Stimulated activated CD4-positive, alpha-beta T cell treated with anti-CD3 and anti-CD28 coated beads, Interleukin-15, amount 100 ng/mL, for 1 hour (primary cell): ENCODE results near the gene HEBP2.
A peak's percentile ranks its signal among the peaks of the same experiment; 100 is the strongest.
"Not testable (repeated sequence)": the region's sequence is repeated elsewhere in the genome, so short reads cannot be mapped to it uniquely, and the experiment has no call there.

Experiments
- DNase-seq, 2 donors: peaks; one replicate each; pipeline ENCODE4 v3.0.0-alpha.2; 2020; ENCODE audit warnings: low read depth in 1 of 2, low spot score in 1 of 2

The HEBP2 gene, protein sequence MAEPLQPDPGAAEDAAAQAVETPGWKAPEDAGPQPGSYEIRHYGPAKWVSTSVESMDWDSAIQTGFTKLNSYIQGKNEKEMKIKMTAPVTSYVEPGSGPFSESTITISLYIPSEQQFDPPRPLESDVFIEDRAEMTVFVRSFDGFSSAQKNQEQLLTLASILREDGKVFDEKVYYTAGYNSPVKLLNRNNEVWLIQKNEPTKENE

DNA sequence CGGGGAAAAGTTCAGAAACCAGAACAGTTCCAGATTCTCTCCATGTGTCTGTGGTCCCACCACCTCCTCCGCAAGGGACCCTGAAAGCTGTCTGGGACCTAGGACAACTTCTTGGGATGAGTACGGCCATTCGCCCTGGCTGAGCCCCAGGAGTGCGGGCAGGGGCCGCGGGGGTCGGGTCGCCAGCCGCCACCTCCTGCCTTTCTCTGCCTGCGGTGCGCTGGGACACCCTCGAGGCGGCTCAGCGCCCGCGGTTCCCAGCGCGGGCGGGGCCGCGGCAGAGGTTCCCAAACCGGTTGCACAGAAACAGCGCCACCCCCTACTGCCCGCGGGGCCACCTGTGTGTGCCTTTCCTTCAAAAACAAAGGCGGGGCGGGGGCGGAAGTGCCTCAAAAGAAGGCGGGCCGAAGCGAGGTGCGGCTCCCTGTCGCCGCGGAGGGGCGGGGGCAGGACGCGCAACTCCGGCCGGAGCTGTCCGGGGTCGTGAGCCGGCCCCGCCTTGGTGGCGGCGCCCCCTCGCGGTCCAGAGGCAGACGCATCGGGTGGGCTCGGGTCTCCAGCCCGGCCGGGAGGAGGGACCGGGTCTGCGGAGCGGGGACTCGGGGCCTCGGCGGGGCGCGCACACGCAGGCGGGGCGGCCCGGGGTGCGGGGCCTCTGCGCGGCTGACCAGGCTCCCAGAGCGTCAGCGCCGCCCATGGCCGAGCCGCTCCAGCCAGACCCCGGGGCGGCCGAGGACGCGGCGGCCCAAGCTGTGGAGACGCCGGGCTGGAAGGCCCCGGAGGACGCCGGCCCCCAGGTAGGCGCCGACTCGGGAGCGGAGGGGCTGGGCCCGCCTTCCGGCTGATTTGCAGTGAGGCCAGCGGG, at the start of gene HEBP2:
TSS of gene HEBP2 (plus strand) at position 423 of the 865 bp plus-strand sequence. CDS start at position 696, 273 bp downstream.
- peak; percentile 83 to 87 for DNase-seq

DNA sequence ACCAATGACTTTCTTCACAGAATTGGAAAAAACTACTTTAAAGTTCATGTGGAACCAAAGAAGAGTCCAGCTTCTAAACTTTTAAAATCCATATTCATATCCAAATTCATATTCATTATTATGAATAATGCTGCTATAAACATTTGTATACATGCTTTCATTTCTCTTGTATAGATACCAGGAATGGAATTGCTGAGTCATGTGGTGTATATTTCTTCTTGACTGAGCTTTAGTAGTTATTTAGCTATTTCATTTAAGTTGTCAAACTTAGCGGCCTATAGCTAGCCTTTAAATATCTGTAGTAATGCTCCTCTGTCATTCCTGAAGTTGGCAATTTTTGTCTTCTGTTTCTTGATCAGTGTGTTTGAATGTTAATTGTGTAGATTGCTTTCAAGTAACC, 46.1 kb upstream of the HEBP2 start:
- DNase-seq, result no peak

DNA sequence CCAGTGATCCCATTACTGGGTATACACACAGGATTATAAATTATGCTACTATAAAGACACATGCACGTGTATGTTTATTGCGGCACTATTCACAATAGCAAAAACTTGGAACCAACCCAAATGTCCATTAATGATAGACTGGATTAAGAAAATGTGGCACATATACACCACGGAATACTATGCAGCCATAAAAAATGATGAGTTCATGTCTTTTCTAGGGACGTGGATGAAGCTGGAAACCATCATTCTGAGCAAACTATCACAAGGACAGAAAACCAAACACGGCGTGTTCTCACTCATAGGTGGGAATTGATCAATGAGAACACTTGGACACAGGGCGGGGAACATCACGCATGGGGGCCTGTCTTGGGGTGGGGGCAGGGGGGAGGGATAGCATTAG, 35.3 kb upstream of the HEBP2 start:
- not testable (repeated sequence) for DNase-seq

DNA sequence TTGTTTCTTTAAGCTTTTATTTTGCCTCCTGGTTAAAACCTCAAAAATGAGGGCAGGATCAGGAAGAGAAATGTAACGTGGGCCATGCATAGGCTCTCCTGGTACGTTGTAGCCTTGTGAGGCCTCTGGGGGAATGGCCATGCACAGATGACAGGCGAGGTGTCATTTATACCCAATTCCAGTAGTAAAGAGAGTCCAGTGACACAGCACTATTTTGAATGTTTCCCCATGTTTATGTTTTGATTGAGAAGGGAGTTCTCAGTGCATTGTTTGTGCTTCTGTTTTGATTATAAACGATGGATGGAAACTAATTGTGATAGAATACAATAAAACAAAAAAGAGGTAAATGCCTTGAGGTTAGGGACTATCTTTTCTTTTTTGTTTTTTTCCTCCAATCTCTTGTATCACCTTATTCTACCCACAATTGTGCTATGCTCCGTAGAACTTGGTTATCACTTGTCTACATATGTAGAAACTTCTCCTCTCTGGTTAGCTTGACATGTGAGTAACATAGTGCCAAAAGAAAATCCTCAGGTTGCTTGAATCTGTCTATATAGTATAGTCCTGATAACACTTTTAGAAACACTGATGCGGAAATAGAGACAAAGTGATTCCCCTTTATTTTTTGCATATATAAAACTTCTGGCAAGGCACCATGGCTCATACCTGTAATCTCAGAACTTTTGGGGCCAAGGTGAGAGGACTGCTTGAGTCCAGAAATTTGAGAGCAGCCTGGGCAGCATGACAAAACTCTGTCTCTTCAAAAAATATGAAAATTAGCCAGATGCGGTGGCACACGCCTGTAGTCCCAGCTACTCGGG, 33.2 kb upstream of the HEBP2 start:
- no peak for DNase-seq

DNA sequence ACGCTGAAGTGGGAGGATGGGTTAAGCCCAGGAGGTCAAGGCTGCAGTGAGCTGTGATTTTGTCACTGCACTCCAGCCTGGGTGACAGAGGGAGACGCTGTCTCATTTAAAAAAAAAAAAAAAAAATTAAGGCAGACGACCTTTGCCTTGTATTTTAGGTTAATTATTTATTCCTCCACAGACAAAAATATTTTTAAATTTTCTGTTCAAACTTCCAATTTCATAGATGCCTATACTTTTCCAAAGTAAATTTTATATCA, 32.6 kb upstream of the HEBP2 start:
- no peak for DNase-seq

DNA sequence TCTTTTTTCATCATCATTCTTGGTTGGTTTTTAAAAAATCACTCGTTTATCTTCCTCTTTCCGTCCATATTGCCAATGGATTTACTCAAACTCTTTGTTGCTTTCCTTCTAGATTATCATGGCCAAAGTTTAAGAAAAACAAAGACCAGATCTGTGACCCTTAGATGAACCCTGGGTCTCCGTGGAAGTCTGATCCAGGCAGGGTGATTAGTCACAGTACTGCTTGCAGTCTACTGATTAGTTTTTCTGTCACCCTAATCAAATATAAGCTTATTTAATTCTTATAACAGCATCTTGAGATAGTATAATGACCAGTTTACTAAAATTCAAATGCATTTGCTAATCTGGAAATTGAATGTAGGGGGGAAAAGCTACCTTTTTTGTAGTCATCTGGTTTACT, 32.3 kb upstream of the HEBP2 start:
- no peak for DNase-seq

DNA sequence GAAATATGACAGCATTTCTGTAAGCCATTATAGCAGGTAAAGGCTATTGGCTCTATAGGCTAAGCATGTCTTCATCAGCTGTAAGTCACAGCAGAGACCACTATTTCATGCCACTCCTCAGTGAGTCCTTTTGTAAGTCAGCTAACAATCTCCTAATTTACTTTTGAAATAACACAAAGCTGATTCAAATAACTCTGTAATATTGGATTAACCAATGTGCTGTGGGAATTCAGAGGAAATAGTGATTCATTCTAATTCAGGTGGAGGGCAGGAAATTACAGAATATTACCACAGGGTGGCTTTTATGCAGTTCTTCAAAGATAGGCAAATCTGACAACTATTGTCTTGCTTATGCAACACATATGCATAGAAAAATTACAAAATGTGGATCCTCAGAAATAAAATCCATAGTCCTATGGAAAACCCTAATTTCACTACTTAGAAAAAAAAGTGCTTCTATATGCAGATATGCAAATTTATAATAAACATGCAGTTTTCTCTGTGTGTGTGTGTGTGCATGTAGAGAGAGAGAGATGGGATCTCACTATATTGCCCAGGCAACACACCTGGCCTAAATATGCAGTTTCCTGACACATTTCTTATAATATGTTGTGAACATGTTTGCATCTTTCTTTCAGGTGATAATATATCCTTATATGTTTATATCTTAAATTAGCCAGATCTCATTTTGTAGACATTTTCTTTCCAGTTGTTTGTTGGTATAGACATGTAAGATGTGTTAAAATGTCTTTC, 31.1 kb upstream of the HEBP2 start:
- no peak for DNase-seq

DNA sequence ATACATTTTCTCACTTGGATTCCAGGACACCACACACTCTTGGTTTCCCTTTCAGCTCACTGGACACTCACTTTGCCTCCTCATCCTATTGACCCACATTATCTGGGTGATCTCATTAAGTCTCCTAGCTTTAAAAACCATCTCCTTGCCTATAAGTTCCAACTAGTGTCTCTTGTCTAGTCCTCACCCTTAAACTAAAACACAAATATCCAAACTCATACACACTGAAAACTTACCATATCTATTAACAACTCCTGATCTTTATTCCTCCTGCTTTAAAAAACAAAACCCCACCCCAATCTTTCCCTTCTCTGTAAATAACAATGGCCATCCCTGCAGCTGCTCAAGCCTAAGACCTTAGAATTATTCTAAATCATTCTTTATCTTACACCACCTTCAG, 29.8 kb upstream of the HEBP2 start:
- DNase-seq, result no peak

DNA sequence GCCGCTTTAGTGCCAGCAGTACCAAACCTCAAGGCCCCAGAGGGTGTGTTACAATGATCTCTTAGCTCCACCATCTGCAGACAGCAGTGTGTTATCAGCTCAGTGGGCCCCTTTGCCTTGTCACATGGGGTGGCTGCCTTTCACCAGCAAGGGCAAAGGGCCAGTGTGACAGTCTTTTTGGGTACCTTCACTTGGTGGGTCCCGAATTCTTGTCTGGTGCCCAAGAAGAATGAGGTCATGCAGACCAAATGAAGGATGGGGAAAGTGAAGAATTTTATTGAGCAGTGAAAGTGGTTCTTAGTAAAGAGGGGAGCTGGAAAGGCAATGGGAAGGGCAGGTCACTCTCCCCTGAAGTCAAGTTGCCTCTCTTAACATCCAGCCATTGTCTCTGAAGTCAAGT, 29.2 kb upstream of the HEBP2 start:
- DNase-seq, result no peak

DNA sequence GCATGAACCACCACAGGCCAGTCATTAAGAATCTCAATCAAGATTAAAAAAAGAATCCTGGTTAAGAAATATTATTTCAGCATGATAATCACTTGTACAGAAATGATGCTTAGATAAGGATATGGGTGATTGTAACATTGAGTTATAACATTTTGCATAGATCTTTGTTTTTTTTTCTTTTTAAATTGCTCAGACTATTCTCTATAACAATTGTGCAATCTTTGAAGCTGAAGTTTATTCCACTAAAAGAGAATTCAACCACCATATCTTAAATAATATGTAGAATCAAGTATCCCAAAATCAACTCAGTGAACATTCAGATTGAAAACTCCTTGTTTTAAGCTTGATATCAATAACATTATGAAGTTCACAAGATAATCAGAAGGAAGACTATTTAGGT, 27.0 kb upstream of the HEBP2 start:
- no peak for DNase-seq

DNA sequence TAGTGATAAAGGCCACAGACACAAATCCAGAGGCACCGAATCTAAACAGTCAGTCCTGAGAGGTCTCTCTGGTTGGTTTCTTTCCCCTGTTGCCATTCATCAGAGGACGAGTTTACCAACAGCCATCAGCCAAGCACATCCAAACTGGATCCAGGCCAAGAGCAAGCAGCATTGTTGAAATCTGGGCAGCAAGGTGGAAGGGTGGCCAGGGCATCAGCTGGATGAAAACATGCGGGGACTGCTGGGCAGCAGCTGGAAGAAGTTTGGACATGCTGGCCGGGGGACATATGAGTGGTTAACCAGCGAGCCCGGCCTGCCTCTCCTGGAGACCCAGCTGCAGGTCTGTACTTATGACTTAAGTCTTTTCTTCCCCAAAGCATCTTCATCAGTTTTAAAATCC, 26.2 kb upstream of the HEBP2 start, which contains the start of gene SMIM28:
TSS of gene SMIM28 (plus strand) at position 62 of the 400 bp plus-strand sequence. CDS start at position 230, 168 bp downstream.
- DNase-seq, result no peak

DNA sequence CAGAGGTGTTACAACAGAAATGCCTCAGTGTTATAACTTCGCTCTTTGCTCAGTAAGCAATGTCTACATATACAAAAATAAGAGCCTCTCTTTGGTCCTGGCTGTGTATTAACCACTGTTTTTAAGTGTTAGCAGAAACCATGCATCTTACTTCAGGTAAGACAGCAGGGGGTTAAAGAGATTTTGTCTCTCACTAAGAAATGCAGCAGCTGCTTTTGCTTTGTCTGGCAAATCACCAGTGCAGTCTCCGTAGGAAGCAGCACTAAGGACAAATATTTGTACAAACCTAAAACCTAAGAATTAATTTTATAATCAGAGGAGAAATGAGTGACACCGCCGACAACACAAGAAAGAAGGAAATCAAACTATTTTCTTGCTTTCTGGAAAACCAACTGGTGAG, 25.6 kb upstream of the HEBP2 start:
- DNase-seq, result no peak

DNA sequence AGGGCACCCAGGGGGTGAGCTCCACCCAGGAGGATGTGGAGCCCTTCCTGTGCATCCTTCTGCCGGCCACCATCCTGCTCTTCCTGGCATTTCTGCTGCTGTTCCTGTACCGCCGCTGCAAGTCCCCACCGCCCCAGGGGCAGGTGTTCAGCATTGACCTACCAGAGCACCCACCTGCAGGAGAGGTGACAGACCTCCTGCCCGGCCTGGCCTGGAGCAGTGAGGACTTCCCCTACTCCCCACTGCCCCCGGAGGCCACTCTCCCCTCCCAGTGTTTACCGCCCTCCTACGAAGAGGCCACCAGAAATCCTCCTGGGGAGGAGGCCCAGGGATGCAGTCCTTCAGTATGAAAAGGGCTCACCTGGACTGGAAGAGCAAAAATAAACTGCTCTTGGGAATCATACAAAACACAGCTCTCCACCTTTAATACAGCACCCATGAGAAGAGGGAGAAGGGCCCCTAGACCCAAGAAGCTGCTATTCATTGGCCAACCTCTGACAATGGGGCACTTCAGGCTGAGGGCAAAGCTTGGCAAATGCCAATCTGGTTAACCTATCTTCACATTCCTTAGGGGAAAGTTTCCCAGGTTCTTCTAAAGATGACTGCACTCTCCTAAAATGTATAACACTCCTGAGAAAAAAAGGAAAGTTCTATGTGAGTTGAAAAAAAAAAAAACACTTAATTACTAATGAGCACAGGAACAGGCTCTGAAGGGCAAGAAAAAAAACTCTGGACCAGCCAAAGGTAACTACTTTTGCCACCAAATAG, 21.3 kb upstream of the HEBP2 start:
- no peak for DNase-seq

DNA sequence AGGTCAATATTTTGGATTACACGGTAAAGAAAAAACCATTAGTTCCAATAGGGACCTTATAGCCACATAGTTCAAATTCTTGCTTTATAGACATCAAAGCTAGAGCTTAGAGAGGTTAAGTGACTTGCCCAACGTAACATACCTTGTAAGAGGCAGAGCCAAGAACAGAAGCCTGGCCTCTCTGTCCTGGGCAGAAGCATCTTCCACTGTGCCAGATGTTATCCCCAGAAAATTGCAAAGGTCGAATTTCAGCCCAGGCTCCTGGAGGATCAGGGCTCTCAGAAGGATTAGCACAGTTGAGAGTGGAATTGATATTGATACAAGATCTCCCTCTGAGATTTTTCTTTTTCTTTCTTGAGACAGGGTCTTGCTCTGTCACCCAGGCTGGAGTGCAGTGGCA, 20.2 kb upstream of the HEBP2 start:
- DNase-seq, result no peak

DNA sequence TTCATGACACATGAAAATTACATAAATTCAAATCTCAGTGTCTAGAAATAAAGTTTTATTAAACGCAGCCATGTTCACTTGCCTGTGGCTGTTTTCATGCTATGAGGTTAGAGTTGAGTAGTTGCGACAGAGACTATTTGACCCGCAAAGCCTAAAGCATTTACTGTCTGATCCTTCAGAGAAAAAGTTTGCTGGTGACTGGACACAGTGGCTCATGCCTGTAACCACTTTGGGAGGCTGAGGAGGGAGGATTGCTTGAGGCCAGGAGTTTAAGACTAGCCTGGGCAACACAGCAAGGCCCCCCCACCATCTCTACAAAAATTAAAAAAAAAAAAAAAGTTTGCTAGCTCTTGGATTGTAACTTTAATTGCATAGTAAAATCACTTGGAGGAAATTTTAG, 17.1 kb upstream of the HEBP2 start:
- DNase-seq, result no peak

DNA sequence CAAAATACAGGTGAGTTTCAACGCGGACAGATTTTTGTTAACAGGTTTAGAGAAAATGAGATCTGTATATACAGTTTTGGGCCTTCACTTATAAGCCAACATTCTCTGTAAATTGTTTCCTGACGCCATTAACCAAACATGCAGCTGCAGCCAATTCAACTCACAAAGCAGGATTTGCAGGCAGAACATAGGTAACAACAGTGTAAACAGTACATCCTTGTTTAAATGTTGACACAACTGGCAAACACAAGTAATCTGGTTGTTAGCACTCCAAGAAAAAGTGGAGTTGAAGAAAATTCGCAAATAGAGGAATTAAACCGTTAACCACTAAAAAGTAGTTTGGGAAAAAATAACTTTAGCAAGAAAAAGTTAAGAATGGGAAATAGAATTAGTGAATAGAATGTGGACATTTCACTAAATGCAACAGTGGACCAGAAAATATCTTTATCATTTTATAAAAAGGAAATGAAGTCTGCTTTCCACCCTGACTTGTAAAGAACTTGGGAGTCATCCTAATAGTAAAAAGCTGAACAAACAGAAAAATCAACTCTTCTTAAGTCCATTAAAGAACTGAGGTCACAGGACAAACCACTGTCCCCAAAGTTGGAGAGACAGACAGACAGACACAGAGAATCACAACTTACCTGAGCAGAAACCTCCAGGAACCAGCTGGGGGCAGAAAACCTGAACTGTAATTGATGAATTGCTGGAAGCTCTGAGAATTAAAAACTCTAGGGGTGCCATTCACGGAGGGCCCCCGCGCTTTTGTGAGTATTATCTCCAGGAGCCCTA, 16.2 kb upstream of the HEBP2 start:
- no peak for DNase-seq

DNA sequence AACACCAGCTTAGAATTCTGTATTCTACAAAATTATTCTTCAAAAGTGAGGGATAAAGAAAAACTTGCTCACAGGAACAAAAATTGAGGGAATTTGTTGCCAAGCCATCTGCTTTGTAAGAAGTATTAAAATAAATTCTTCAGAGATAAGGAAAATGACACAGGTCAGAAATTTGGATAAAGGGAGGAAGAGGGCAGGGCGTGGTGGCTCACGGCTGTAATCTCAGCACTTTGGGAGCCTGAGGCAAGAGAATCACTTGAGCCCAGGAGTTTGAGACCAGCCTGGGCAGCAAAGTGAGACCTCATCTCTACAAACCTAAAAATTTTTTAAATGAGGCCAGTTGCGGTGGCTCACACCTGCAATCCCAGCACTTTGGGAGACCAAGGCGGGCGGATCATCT, 14.5 kb upstream of the HEBP2 start:
- DNase-seq, result no peak

DNA sequence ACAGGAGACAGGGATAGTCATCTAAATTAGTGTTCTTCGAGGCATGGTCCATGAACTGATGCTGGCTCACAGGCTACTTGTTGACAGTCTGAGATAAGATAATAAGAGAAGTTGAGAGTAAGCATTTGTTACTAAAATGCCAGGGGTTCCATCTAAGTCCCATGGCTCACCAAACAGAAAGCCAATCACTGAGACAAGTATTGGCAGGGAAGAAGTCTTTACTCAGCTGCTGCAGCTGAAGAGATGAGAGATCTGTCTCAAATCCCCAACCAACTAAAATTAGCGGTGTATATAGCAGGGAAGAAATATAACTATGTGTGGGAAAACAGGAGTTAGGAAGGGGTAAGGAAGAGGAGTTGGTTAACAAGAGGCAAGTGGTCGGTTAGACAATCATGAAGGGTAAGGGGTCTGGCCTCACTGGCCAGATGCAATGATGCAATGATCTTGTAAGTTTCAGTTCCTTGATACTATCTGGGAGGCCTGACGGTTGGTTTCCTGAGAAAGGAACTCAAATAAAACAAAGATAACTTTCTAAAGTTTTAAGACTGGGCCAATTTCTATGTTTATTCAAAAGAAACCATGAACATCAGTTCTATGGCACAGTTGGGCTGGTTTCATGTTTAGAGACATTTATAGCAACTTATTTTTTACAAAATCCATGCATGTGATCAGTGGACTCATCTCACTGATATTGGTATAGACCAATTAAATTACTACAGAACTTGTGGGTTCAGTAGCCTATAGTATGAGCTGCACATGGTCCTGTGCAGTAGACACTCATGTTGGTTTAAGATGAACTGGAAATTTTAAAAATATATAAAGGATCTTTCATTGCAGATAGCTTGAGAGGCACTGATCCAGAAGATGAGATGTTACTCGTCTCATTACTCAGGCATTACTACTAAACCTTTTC, 9.9 kb upstream of the HEBP2 start:
- no peak for DNase-seq

DNA sequence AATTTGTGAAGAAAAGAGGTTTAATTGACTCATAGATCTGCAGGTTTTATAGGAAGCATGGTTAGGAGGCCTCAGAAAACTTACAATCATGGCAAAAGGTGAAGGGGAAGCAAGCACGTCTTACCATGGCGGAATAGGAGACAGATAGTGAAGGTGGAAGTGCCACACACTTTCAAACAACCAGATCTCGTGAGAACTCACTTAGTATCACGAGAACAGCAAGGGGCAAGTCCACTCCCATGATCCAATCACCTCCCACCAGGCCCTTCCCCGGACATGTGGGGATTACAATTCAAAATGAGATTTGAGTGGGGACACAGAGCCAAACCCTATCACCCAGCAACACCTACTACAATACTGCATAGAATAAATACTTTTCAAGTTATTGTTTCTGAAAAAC, 7.3 kb upstream of the HEBP2 start:
- no peak for DNase-seq
